GM18951 (cell line): ENCODE results near the gene NHS.

Source experiments
- POLR2A ChIP-seq: IDR thresholded peaks from 4 replicates; pipeline ENCODE4 v1.6.1; 2011; ENCODE audit warnings: mild to moderate bottlenecking; ENCODE audit not compliant: insufficient read length, insufficient read depth; ENCODE audit errors: extremely low read depth
- in situ Hi-C: fragments of 300-500 bp; cut with MboI; formaldehyde crosslinking; loops from one replicate; pipeline ENCODE4 v1.12.0; 2022; ENCODE audit warnings: low sequenced_read_pairs, mixed read lengths, inconsistent platforms; ENCODE audit not compliant: unreplicated experiment

The NHS gene

DNA sequence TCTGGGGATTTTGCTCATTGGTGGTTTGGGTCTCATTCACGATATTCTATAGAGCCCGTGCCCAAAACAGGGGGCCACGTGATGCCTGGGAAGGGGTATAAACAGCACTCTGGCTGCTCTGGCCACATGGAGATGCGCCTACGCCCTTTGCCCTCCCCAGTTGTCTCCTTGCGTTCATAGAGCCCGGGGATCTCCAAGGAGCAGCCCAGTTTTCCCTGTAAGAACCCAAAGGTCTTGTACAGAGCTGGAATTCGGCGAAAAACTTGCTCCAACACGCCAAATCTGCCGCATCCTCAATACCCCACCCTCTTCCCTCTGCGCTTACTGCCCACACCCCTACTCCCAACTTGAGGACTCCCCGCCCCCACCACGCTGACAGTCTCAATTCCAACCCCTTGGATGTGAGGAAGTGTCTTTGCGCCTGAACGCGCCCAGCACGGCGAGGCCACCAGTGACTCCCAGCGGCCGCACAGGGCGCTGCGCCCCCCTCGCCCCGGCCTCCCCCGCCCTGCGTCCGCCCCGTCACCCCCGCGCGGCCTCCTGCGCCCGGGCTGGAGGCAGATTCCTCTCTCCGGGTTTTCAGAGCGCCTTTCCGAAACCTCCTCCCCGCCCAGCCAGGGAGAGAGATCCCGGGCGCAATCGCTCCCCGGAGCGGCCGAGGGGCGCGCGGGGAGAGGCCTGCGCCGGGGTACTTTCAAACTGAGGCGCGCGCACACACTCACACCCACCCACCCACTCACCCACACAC, at the start of gene NHS:
NHS (plus strand) TSS at position 582 of the 748 bp plus-strand sequence. CDS start 558 bp downstream, outside the sequence.
- no peak for TF ChIP-seq POLR2A
- in situ Hi-C loops, result no loop called here

DNA sequence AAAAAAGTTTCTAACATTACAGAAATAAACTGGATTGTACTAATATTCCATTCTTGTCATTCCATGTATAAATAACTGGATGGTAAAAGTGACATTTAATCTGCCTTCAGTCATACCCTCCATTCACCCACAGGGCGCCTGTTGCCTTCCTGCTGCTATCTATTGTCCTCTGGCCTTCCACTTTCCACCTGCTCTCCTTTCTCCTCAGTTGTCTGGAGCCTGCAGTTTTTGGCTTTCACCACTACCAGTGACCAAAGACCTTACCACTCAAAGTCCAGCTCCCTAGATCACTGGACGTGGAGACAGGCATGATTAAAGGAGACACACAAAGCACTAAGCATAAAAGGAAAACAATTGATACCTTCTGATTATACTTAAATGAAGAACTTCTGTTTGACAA, 46.2 kb upstream of the NHS start:
- no peak for TF ChIP-seq POLR2A
- in situ Hi-C loops, result no loop called here

DNA sequence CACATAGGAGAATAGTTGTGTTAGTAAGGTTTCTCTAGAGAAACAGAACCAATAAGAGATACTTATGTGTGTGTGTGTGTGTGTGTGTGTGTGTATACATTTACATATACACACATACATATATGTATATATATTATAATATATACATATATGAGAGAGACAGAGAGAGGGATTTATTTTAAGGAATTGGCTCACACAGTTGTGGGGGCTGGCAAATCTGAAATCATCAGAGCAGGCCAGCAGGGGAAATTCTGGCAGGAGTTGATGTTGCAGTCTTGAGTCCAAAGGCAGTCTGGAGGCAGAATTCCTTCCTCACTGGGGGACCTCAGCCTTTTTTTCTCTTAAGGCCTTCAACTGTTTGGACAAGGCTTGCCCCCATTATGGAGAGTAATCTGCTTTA, 38.6 kb upstream of the NHS start:
- no peak for TF ChIP-seq POLR2A

DNA sequence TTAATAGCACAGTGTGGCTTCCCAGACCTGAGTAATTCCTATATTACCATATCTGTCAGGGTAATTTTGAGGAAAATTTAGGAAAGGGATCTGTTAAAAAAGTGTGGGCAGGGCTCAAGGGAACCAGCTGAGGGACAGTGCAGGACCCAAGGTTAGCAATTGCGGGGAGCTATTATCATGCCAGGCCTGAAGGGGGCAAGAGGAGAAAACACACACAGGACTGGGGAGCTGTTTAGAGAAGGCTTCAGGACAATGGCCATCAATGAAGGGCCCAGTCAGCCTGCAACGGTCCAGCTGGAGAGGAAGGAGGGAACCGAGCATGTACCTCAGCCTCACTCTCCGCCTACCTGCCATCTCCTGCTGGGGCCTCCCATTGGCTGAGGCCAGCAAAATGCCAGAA, 19.0 kb upstream of the NHS start:
- in situ Hi-C loops, result no loop called here
- TF ChIP-seq POLR2A, result no peak

More for the DNA sequence above, 38.6 kb upstream of the NHS start:
- in situ Hi-C loops, result no loop called here

DNA sequence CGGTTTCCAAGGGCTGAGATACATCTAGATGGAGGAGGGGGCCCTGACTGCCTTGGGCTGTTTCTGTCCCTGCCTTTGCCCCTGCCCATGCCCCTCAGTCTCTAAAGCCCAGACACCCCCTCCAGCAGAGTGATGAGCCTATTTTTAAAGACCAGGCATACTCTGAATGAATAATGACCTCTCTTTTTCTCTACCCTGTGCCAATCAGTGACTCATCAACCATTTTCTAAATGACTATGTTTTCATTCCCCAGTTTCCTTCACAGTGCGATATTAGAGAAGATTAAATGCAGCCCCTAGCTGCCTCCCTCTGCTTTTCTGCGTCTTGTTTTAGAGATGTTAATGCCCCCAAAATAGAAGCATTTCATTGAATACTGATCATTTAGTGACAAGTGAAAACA, 15.5 kb upstream of the NHS start:
- TF ChIP-seq POLR2A, result no peak
- in situ Hi-C loops, result no loop called here

DNA sequence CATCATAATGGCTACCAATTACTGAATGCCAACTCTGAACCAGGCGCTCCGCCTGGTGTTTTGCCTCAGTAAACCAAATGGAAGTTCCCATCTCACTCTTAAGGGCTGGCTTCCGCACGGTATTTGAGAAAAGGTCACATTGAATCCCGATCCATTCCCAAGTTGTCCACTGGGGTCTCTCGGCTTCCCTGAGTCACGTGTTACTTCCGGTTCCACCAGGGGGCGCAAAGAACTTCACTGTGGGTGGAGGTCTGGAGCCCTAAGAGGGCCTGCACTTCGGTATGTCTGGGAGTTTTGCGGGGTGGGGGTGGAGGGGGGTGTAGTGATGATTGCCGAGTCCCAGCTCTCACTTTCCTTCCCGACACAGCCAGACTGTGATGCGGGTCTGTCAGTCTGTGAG, 13.4 kb upstream of the NHS start:
- TF ChIP-seq POLR2A, result no peak
- in situ Hi-C loops, result no loop called here

DNA sequence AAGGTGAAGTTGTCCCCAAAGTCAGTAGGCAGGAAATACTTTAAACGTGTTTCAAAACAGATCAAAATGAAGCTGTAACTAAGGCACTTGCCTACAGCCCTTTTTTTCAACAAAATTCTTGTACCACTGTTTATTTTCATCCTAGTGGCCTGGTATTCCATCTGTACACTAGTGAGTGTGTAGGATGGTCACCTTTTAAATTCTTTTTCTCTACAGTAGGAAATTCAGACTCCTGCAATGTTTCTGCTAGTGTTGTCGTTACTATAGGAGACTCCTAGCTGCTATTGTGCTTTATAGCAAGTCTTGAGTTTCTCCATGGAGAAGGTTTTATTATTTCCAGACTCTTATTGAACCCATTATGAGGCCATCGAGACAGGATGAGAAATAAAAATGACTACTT, 7.0 kb upstream of the NHS start:
- no peak for TF ChIP-seq POLR2A
- in situ Hi-C loops, result no loop called here

DNA sequence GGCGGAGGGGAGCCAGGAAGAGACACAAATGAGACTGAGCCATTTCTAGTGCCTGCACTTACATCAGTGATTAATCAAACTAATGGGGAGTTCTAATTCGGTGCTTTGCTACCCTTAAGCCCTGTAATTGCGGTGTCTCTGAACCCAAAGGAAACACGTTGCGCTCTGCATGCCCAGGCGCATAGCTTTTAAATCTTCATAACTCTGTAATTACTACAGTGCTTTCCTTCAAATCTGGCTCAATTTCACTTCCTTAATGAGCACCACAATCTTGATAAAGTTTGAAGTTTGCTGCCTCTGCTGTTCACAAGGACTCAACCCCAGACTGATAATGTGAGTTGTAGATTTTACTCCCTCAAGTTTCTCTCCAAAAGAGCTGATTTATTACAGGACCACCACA, 5.7 kb upstream of the NHS start:
- in situ Hi-C loops, result no loop called here
- no peak for TF ChIP-seq POLR2A

DNA sequence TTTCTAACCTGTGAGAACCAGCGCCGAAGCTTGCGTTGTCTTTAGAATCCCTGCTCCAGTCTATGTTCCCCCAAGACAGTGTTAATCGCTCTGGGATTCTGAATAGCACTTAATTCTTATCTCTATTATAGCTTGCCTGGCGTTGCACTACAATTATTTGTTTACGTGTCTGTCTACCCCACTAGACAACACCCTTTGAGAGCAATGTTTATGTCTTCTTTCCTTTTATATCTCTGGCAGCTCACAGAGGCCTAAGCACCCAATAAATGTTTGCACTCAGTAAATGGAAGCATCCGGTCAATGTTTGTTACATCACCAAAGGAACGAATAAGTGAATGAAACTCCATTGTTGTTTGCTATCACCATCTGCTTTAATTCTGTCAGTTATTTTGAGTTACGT, 4.8 kb upstream of the NHS start:
- in situ Hi-C loops, result no loop called here
- no peak for TF ChIP-seq POLR2A

DNA sequence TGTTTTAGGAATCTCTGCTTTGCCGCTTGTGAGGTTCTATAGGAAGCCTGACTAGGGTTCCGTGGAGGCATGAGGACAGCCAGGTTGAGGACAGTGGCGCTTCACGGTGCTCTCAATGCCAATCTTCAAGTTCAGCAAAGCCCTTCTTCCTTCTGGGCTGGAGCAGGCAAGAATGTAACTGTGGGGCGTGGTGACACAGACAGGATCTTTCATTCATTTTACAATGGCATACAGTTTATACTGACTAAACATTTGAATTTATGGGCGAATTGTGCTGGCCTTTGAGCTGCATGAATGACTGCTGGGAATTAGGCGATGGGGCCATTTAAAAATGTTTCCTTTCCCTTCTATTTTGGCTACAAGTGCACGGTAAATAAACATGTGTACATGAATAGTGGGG, 2.9 kb upstream of the NHS start:
- TF ChIP-seq POLR2A, result no peak
- in situ Hi-C loops, result no loop called here

DNA sequence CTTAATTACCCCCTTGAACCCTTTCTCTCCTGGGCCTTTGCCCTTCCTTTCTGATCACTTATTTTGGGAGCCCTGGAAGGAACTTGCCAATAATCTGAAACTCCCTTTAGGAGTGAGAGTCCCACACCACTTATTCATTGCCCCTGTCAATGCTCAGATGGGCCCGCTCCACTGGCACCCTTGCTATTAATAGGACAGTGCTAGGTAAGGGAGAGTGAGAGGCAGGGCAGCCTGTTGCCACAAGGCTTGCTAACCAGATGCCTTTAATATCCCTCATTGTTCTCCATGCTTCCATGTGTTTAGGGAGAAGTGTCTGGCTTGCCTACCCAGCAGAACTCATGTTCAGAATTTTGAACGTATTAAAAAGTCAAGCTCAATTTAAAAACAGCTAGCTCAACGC, 1.7 kb upstream of the NHS start:
- in situ Hi-C loops, result no loop called here
- no peak for TF ChIP-seq POLR2A

DNA sequence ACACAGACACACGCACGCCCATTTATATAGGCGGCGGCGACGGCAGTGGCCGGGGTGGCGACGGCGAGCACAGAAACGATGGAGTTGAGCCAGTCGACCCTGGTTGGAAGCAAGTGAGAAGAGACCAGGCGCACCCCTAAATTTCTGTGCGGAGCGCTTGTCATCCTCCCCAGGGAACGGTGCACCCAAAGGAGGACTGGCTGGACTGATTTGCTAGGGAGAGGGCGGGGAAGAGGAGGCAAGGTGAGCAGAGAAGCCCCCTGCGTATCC, 302 bp downstream of the NHS start:
- in situ Hi-C loops, result no loop called here
- no peak for TF ChIP-seq POLR2A

DNA sequence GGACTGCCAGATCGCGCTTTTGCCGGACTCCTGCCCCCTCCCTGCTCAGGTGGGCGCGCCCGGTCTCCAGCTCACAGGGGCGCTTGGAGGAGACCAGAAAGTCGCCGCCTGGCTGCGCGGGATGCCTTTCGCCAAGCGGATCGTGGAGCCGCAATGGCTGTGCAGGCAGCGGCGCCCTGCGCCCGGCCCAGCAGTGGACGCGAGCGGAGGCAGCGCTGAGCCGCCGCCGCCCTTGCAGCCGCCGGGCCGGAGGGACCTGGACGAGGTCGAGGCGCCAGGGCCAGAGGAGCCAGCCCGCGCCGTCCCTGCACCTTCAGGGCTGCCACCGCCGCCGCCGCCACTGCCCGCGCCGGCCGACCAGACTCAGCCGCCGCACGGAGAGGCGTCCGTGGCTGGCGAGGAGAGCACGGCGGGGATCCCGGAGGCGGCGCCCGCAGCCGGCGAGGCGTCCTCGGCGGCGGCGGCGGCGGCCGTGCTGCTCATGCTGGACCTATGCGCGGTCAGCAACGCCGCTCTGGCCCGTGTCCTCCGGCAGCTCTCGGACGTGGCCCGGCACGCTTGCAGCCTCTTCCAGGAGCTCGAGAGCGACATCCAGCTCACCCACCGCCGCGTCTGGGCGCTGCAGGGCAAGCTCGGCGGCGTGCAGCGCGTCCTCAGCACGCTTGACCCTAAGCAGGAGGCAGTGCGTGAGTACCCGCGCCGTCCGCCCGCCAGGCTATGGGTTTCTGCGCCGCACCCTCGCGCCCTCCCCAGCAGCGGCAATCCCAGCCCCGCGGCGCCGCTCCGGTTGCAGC, 834 bp downstream of the NHS start:
- no peak for TF ChIP-seq POLR2A
- in situ Hi-C loops, result no loop called here

DNA sequence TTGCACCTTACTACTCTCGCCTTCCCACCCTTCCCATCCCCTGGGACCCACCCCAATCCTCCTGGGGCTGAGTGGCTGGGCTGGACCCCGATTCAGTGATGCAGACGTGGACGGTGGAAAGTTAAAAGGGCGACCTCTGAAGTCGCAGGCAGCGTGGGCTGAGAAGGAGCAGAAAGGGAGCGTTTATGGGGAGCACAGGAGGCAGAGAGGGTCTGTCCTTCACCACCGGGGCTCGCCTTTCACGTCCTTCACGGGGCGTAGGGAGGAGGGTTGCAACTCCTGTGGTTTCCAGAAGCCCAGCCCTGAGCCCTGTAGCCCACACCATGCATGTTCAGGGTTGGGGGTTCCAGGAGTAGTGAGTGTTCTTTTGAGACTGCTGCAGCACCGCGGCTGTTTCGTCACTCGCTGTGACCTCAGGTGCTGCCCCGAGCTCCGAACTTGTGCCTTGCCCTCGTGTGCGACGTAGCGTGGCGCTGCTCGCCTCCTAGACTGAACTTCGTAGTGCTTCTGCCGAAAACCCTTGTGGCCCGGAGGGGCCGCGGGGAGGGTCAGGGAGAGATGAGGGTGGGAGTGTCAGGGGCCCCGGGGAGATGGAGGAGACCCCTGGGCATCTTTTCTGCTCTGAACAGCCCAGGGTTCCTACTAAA, 1.6 kb downstream of the NHS start:
- in situ Hi-C loops, result no loop called here
- no peak for TF ChIP-seq POLR2A
